Kidney epithelial cell (primary cell): Measurements from ENCODE around the gene FAM174C. TPM values are rescaled to one million over a fixed set of nuclear protein-coding genes. Genes with fewer than 3 reads are reported as not detected.
A peak's percentile ranks its signal among the peaks of the same experiment; 100 is the strongest.

Source experiments
- DNase-seq: peaks from one replicate; pipeline ENCODE4 v3.0.0-alpha.2; 2010; ENCODE audit warnings: low read depth
- H3K27me3 ChIP-seq: 2 replicates; pipeline ENCODE4 v1.6.0; 2011; ENCODE audit warnings: low read length; ENCODE audit not compliant: control insufficient read depth, insufficient read depth
- H3K36me3 ChIP-seq: 2 replicates; pipeline ENCODE4 v1.5.1; 2011; ENCODE audit warnings: low read length; ENCODE audit not compliant: control insufficient read depth, insufficient read depth
- H3K4me3 ChIP-seq: 2 replicates; pipeline ENCODE4 v1.5.1; 2011; ENCODE audit warnings: low read depth, mild to moderate bottlenecking, control low read depth, low read length
- CTCF ChIP-seq: IDR thresholded peaks from 2 replicates; pipeline ENCODE4 v1.5.1; 2011; ENCODE audit warnings: mild to moderate bottlenecking, moderate library complexity, low read length, control low read depth, inconsistent platforms; ENCODE audit not compliant: insufficient read depth, poor library complexity, severe bottlenecking
- total RNA-seq: library from RNA; depleted of rRNA; stranded (reverse); fragments of >200 nt; gene quantifications from 2 replicates; pipeline ENCODE4 v1.2.3, GENCODE V29; 2015

The FAM174C gene
- total RNA-seq, 1 donor from 2014 or later: 75.0 TPM

- no peak for DNase-seq
- H3K36me3 ChIP-seq: peaks cover 8% of the 10 kb centered on the region
- no peak for TF ChIP-seq CTCF
Measured at GRCh38 chr19:1250437-1251260, 24.7 kb upstream of the FAM174C start.

GRCh38 chr19:1251330-1252220 lies 23.8 kb upstream of the FAM174C start:
- TF ChIP-seq CTCF: no peak
- DNase-seq: no peak
- Histone ChIP-seq H3K4me3 (peak overlapping the region; percentile 71), H3K36me3 (peaks cover 8% of the 10 kb centered on the region), H3K27me3 (no peaks in the 10 kb centered on the region)

More at GRCh38 chr19:1250437-1251260, 24.7 kb upstream of the FAM174C start:
- no peaks in the 10 kb centered on the region for H3K27me3 ChIP-seq
- H3K4me3 ChIP-seq: peak overlapping the region; percentile 71

- no peak for TF ChIP-seq CTCF
- Histone ChIP-seq H3K36me3 (peaks cover 10% of the 10 kb centered on the region), H3K27me3 (no peaks in the 10 kb centered on the region), H3K4me3 (peak overlapping the region; percentile 71)
- DNase-seq: no peak
Measured at GRCh38 chr19:1252221-1252820, 23.0 kb upstream of the FAM174C start.

GRCh38 chr19:1252821-1253513 lies 22.4 kb upstream of the FAM174C start:
- peak; percentile 85 for DNase-seq
- Histone ChIP-seq H3K36me3 (peaks cover 10% of the 10 kb centered on the region), H3K4me3 (peak overlapping the region; percentile 71), H3K27me3 (no peaks in the 10 kb centered on the region)
- TF ChIP-seq CTCF: no peak

GRCh38 chr19:1253514-1254080 lies 21.7 kb upstream of the FAM174C start:
- no peak for DNase-seq
- TF ChIP-seq CTCF: no peak
- Histone ChIP-seq H3K27me3 (no peaks in the 10 kb centered on the region), H3K36me3 (peaks cover 10% of the 10 kb centered on the region), H3K4me3 (peak overlapping the region; percentile 3)
